GM21447 (cell line): ENCODE results near the gene GREM2.

Experiments used
- ATAC-seq: cut with Tn5 transposase; IDR thresholded peaks from one replicate; pipeline ENCODE4 v1.9.1; 2021; ENCODE audit not compliant: unreplicated experiment

GREM2 gene

GRCh38 chr1:240611228-240611618 lies 732 bp downstream of the GREM2 start:
- no peak for ATAC-seq

GRCh38 chr1:240610636-240611035 lies 1.3 kb downstream of the GREM2 start:
- no peak for ATAC-seq

- ATAC-seq: no peak
Observed at GRCh38 chr1:240609527-240610060, 2.4 kb downstream of the GREM2 start.

GRCh38 chr1:240608707-240609106 lies 3.2 kb downstream of the GREM2 start:
- no peak for ATAC-seq

GRCh38 chr1:240607006-240607405 lies 4.9 kb downstream of the GREM2 start:
- no peak for ATAC-seq

- no peak for ATAC-seq
Observed at GRCh38 chr1:240602189-240602588, 9.8 kb downstream of the GREM2 start.

- no peak for ATAC-seq
Observed at GRCh38 chr1:240599830-240600229, 12.1 kb downstream of the GREM2 start.

GRCh38 chr1:240599299-240599698 lies 12.7 kb downstream of the GREM2 start:
- ATAC-seq: no peak

GRCh38 chr1:240598216-240599001 lies 13.5 kb downstream of the GREM2 start:
- no peak for ATAC-seq

GRCh38 chr1:240597153-240597745 lies 14.7 kb downstream of the GREM2 start:
- no peak for ATAC-seq

GRCh38 chr1:240595476-240595875 lies 16.5 kb downstream of the GREM2 start:
- no peak for ATAC-seq

- no peak for ATAC-seq
Observed at GRCh38 chr1:240591564-240591963, 20.4 kb downstream of the GREM2 start.

GRCh38 chr1:240591078-240591477 lies 20.9 kb downstream of the GREM2 start:
- ATAC-seq: no peak

GRCh38 chr1:240589585-240590110 lies 22.3 kb downstream of the GREM2 start:
- ATAC-seq: no peak

- ATAC-seq: no peak
Observed at GRCh38 chr1:240586006-240586405, 25.9 kb downstream of the GREM2 start.

GRCh38 chr1:240582953-240583352 lies 29.0 kb downstream of the GREM2 start:
- ATAC-seq: no peak

- ATAC-seq: no peak
Observed at GRCh38 chr1:240579511-240579910, 32.4 kb downstream of the GREM2 start.

- ATAC-seq: no peak
Observed at GRCh38 chr1:240577095-240577494, 34.9 kb downstream of the GREM2 start.

GRCh38 chr1:240575981-240576662 lies 35.8 kb downstream of the GREM2 start:
- ATAC-seq: no peak

- no peak for ATAC-seq
Observed at GRCh38 chr1:240572328-240572727, 39.6 kb downstream of the GREM2 start.

- no peak for ATAC-seq
Observed at GRCh38 chr1:240571782-240572181, 40.2 kb downstream of the GREM2 start.

- ATAC-seq: no peak
Observed at GRCh38 chr1:240567066-240567465, 44.9 kb downstream of the GREM2 start.
